Measurements from ENCODE around the gene FYN.

- TF ChIP-seq ELF4 (IDR thresholded peaks at IDR 0.05) = no peak
- no peak for TF ChIP-seq FOXM1 (IDR thresholded peaks at IDR 0.05; ENCODE audit: borderline replicate concordance)
- no peak for TF ChIP-seq ARNT (IDR thresholded peaks at IDR 0.05)
- TF ChIP-seq NFRKB (IDR thresholded peaks at IDR 0.05) = no peak
- no peak for TF ChIP-seq PKNOX1 (IDR thresholded peaks at IDR 0.05)
- TF ChIP-seq SUZ12 (IDR thresholded peaks at IDR 0.05) = no peak
- TF ChIP-seq SP1 (IDR thresholded peaks at IDR 0.05) = no peak
Observed at GRCh38 chr6:111765763-111766162, 107.5 kb downstream of the FYN start.
